ENCODE measurements around the gene GPR61. TPM values are rescaled to one million over a fixed set of nuclear protein-coding genes. Genes with fewer than 3 reads are reported as not detected.

GPR61 gene
- total RNA-seq, 1 donor from 2014 or later = 0.08 TPM

GRCh38 chr1:109564194-109564878 is 24.7 kb downstream of the GPR61 start:
- Histone ChIP-seq H3K9me3 (replicated peaks) (no peaks in the 10 kb centered on the region), H3K36me3 (no peaks in the 10 kb centered on the region), H3K4me1 (peaks cover 95% of the 10 kb centered on the region), H3K27ac (replicated peaks) (no peak overlapping the region), H3K27me3 (ENCODE audit: low read depth) (no peaks in the 10 kb centered on the region), H3K4me3 (no peak overlapping the region)
- intact Hi-C loops (cut with micrococcal nuclease) = no loop called here
- TF ChIP-seq, protein P1, sequence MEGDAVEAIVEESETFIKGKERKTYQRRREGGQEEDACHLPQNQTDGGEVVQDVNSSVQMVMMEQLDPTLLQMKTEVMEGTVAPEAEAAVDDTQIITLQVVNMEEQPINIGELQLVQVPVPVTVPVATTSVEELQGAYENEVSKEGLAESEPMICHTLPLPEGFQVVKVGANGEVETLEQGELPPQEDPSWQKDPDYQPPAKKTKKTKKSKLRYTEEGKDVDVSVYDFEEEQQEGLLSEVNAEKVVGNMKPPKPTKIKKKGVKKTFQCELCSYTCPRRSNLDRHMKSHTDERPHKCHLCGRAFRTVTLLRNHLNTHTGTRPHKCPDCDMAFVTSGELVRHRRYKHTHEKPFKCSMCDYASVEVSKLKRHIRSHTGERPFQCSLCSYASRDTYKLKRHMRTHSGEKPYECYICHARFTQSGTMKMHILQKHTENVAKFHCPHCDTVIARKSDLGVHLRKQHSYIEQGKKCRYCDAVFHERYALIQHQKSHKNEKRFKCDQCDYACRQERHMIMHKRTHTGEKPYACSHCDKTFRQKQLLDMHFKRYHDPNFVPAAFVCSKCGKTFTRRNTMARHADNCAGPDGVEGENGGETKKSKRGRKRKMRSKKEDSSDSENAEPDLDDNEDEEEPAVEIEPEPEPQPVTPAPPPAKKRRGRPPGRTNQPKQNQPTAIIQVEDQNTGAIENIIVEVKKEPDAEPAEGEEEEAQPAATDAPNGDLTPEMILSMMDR (IDR thresholded peaks at IDR 0.05; ENCODE audit: borderline replicate concordance) = no peak
- DNase-seq = no peak

- H3K4me1 ChIP-seq = peaks cover 95% of the 10 kb centered on the region
- no peaks in the 10 kb centered on the region for H3K9me3 ChIP-seq (replicated peaks)
- no peak overlapping the region for H3K4me3 ChIP-seq
- TF ChIP-seq, protein P1 (IDR thresholded peaks at IDR 0.05; ENCODE audit: borderline replicate concordance) = no peak
- no peaks in the 10 kb centered on the region for H3K27me3 ChIP-seq (ENCODE audit: low read depth)
- no peaks in the 10 kb centered on the region for H3K36me3 ChIP-seq
- intact Hi-C loops (cut with micrococcal nuclease) = no loop called here
- no peak for DNase-seq
- no peak overlapping the region for H3K27ac ChIP-seq (replicated peaks)
Observed at GRCh38 chr1:109565241-109565640, 25.6 kb downstream of the GPR61 start.

GRCh38 chr1:109566982-109567381 is 27.3 kb downstream of the GPR61 start:
- H3K4me3 ChIP-seq = no peak overlapping the region

GRCh38 chr1:109567877-109568672 is 28.4 kb downstream of the GPR61 start:
- Histone ChIP-seq H3K27ac (replicated peaks) (peak overlapping the region; percentile 40), H3K4me1 (peaks cover 99% of the 10 kb centered on the region), H3K4me3 (no peak overlapping the region), H3K27me3 (ENCODE audit: low read depth) (no peaks in the 10 kb centered on the region), H3K9me3 (replicated peaks) (no peaks in the 10 kb centered on the region), H3K36me3 (no peaks in the 10 kb centered on the region)
- no peak for DNase-seq
- intact Hi-C loops (cut with micrococcal nuclease) = no loop called here
- TF ChIP-seq, protein P1 (IDR thresholded peaks at IDR 0.05; ENCODE audit: borderline replicate concordance) = no peak

More at GRCh38 chr1:109566982-109567381, 27.3 kb downstream of the GPR61 start:
- Histone ChIP-seq H3K36me3 (no peaks in the 10 kb centered on the region), H3K27ac (replicated peaks) (peak overlapping the region; percentile 40), H3K4me1 (peaks cover 99% of the 10 kb centered on the region), H3K9me3 (replicated peaks) (no peaks in the 10 kb centered on the region), H3K27me3 (ENCODE audit: low read depth) (no peaks in the 10 kb centered on the region)
- TF ChIP-seq, protein P1 (IDR thresholded peaks at IDR 0.05; ENCODE audit: borderline replicate concordance) = no peak
- intact Hi-C loops (cut with micrococcal nuclease) = no loop called here
- no peak for DNase-seq

- no peaks in the 10 kb centered on the region for H3K27me3 ChIP-seq (ENCODE audit: low read depth)
- no peak overlapping the region for H3K4me3 ChIP-seq
- TF ChIP-seq, protein P1 (IDR thresholded peaks at IDR 0.05; ENCODE audit: borderline replicate concordance) = no peak
- DNase-seq = no peak
- no peaks in the 10 kb centered on the region for H3K36me3 ChIP-seq
- intact Hi-C loops (cut with micrococcal nuclease) = no loop called here
- peaks cover 99% of the 10 kb centered on the region for H3K4me1 ChIP-seq
- peak overlapping the region; percentile 64 for H3K27ac ChIP-seq (replicated peaks)
- no peaks in the 10 kb centered on the region for H3K9me3 ChIP-seq (replicated peaks)
Observed at GRCh38 chr1:109569323-109569722, 29.7 kb downstream of the GPR61 start.
